Measurements from ENCODE around the gene ARHGAP6. TPM values are rescaled to one million over a fixed set of nuclear protein-coding genes. Genes with fewer than 3 reads are reported as not detected.
"Not testable (repeated sequence)": the region's sequence is repeated elsewhere in the genome, so short reads cannot be mapped to it uniquely, and the experiment has no call there.

The ARHGAP6 gene
- total RNA-seq, 1 experiment from 2014 or later = not detected

- Histone ChIP-seq H3K27ac (ENCODE audit: low read length) (no peak overlapping the region), H3K9me2 (replicated peaks; ENCODE audit: insufficient read depth, low read length) (no peaks in the 10 kb centered on the region), H3K79me2 (ENCODE audit: low read length) (no peaks in the 10 kb centered on the region), H3K36me3 (ENCODE audit: insufficient read depth, low read length) (no peaks in the 10 kb centered on the region), H3K27me3 (ENCODE audit: low read length) (no peaks in the 10 kb centered on the region), H3K4me3 (ENCODE audit: low read length) (no peak overlapping the region), H2AFZ (ENCODE audit: low read length) (no peak overlapping the region), H3K9ac (ENCODE audit: low read length) (no peak overlapping the region), H3K9me3 (ENCODE audit: low read length) (no peaks in the 10 kb centered on the region), H3K4me1 (ENCODE audit: low read length) (no peaks in the 10 kb centered on the region), H3K4me2 (ENCODE audit: low read depth, low read length, poor library complexity, severe bottlenecking) (no peak overlapping the region), H4K20me1 (ENCODE audit: insufficient read depth, low read depth, low read length) (no peaks in the 10 kb centered on the region)
- no peak for DNase-seq
These were observed 68.2 kb downstream of the ARHGAP6 start for GRCh38 chrX:11597479-11597878.

- no peak overlapping the region for H3K27ac ChIP-seq (ENCODE audit: low read length)
- H3K9me3 ChIP-seq (ENCODE audit: low read length) = no peaks in the 10 kb centered on the region
- no peaks in the 10 kb centered on the region for H3K36me3 ChIP-seq (ENCODE audit: insufficient read depth, low read length)
- no peaks in the 10 kb centered on the region for H4K20me1 ChIP-seq (ENCODE audit: insufficient read depth, low read depth, low read length)
- DNase-seq = no peak
- no peaks in the 10 kb centered on the region for H3K9me2 ChIP-seq (replicated peaks; ENCODE audit: insufficient read depth, low read length)
- no peaks in the 10 kb centered on the region for H3K27me3 ChIP-seq (ENCODE audit: low read length)
- H3K4me1 ChIP-seq (ENCODE audit: low read length) = peaks cover 3% of the 10 kb centered on the region; the same call in 1 of the 2 replicates
- no peak overlapping the region for H3K4me2 ChIP-seq (ENCODE audit: low read depth, low read length, poor library complexity, severe bottlenecking)
- H3K9ac ChIP-seq (ENCODE audit: low read length) = no peak overlapping the region
- H3K79me2 ChIP-seq (ENCODE audit: low read length) = no peaks in the 10 kb centered on the region
- no peak overlapping the region for H3K4me3 ChIP-seq (ENCODE audit: low read length)
- no peak overlapping the region for H2AFZ ChIP-seq (ENCODE audit: low read length)
These were observed 73.9 kb downstream of the ARHGAP6 start for GRCh38 chrX:11591723-11592346.

- Histone ChIP-seq H3K79me2 (ENCODE audit: low read length) (no peaks in the 10 kb centered on the region), H3K27me3 (ENCODE audit: low read length) (no peaks in the 10 kb centered on the region), H3K4me1 (ENCODE audit: low read length) (peaks cover 3% of the 10 kb centered on the region; the same call in 1 of the 2 replicates), H3K27ac (ENCODE audit: low read length) (no peak overlapping the region), H4K20me1 (ENCODE audit: insufficient read depth, low read depth, low read length) (no peaks in the 10 kb centered on the region), H3K36me3 (ENCODE audit: insufficient read depth, low read length) (no peaks in the 10 kb centered on the region), H3K9ac (ENCODE audit: low read length) (no peak overlapping the region), H3K4me3 (ENCODE audit: low read length) (no peak overlapping the region), H3K9me2 (replicated peaks; ENCODE audit: insufficient read depth, low read length) (no peaks in the 10 kb centered on the region), H3K9me3 (ENCODE audit: low read length) (no peaks in the 10 kb centered on the region), H2AFZ (ENCODE audit: low read length) (no peak overlapping the region), H3K4me2 (ENCODE audit: low read depth, low read length, poor library complexity, severe bottlenecking) (no peak overlapping the region)
- DNase-seq = peak; percentile 9
These were observed 76.1 kb downstream of the ARHGAP6 start for GRCh38 chrX:11589641-11590040.

GRCh38 chrX:11588097-11588496 lies 77.6 kb downstream of the ARHGAP6 start:
- H2AFZ ChIP-seq (ENCODE audit: low read length) = no peak overlapping the region

GRCh38 chrX:11585174-11585573 lies 80.5 kb downstream of the ARHGAP6 start:
- no peaks in the 10 kb centered on the region for H3K9me3 ChIP-seq (ENCODE audit: low read length)
- no peaks in the 10 kb centered on the region for H3K27me3 ChIP-seq (ENCODE audit: low read length)
- H3K79me2 ChIP-seq (ENCODE audit: low read length) = no peaks in the 10 kb centered on the region
- peaks cover 14% of the 10 kb centered on the region for H3K4me1 ChIP-seq (ENCODE audit: low read length)
- no peak overlapping the region for H3K4me3 ChIP-seq (ENCODE audit: low read length)
- H4K20me1 ChIP-seq (ENCODE audit: insufficient read depth, low read depth, low read length) = no peaks in the 10 kb centered on the region
- H3K9me2 ChIP-seq (replicated peaks; ENCODE audit: insufficient read depth, low read length) = no peaks in the 10 kb centered on the region
- DNase-seq = no peak
- H3K4me2 ChIP-seq (ENCODE audit: low read depth, low read length, poor library complexity, severe bottlenecking) = no peak overlapping the region
- H2AFZ ChIP-seq (ENCODE audit: low read length) = no peak overlapping the region
- H3K9ac ChIP-seq (ENCODE audit: low read length) = no peak overlapping the region
- no peaks in the 10 kb centered on the region for H3K36me3 ChIP-seq (ENCODE audit: insufficient read depth, low read length)
- no peak overlapping the region for H3K27ac ChIP-seq (ENCODE audit: low read length)

More at GRCh38 chrX:11588097-11588496, 77.6 kb downstream of the ARHGAP6 start:
- H3K36me3 ChIP-seq (ENCODE audit: insufficient read depth, low read length) = no peaks in the 10 kb centered on the region
- no peak overlapping the region for H3K9ac ChIP-seq (ENCODE audit: low read length)
- no peaks in the 10 kb centered on the region for H3K79me2 ChIP-seq (ENCODE audit: low read length)
- no peak overlapping the region for H3K4me3 ChIP-seq (ENCODE audit: low read length)
- H3K27ac ChIP-seq (ENCODE audit: low read length) = no peak overlapping the region
- no peaks in the 10 kb centered on the region for H4K20me1 ChIP-seq (ENCODE audit: insufficient read depth, low read depth, low read length)
- no peak overlapping the region for H3K4me2 ChIP-seq (ENCODE audit: low read depth, low read length, poor library complexity, severe bottlenecking)
- no peaks in the 10 kb centered on the region for H3K27me3 ChIP-seq (ENCODE audit: low read length)
- H3K9me2 ChIP-seq (replicated peaks; ENCODE audit: insufficient read depth, low read length) = no peaks in the 10 kb centered on the region
- peak; percentile 9 for DNase-seq
- no peaks in the 10 kb centered on the region for H3K9me3 ChIP-seq (ENCODE audit: low read length)
- peaks cover 3% of the 10 kb centered on the region; the same call in 1 of the 2 replicates for H3K4me1 ChIP-seq (ENCODE audit: low read length)

- H3K4me3 ChIP-seq (ENCODE audit: low read length) = no peak overlapping the region
- peak overlapping the region; percentile 21 for H3K4me2 ChIP-seq (ENCODE audit: low read depth, low read length, poor library complexity, severe bottlenecking)
- no peaks in the 10 kb centered on the region for H3K79me2 ChIP-seq (ENCODE audit: low read length)
- H3K36me3 ChIP-seq (ENCODE audit: insufficient read depth, low read length) = no peaks in the 10 kb centered on the region
- no peaks in the 10 kb centered on the region for H3K9me2 ChIP-seq (replicated peaks; ENCODE audit: insufficient read depth, low read length)
- no peak overlapping the region for H2AFZ ChIP-seq (ENCODE audit: low read length)
- H3K27ac ChIP-seq (ENCODE audit: low read length) = no peak overlapping the region
- H4K20me1 ChIP-seq (ENCODE audit: insufficient read depth, low read depth, low read length) = no peaks in the 10 kb centered on the region
- H3K9ac ChIP-seq (ENCODE audit: low read length) = no peak overlapping the region
- no peaks in the 10 kb centered on the region for H3K27me3 ChIP-seq (ENCODE audit: low read length)
- no peaks in the 10 kb centered on the region for H3K9me3 ChIP-seq (ENCODE audit: low read length)
- peaks cover 17% of the 10 kb centered on the region for H3K4me1 ChIP-seq (ENCODE audit: low read length)
- peak; percentile 40 for DNase-seq
These were observed 84.9 kb downstream of the ARHGAP6 start for GRCh38 chrX:11580789-11581188.

- Histone ChIP-seq H3K27me3 (ENCODE audit: low read length) (no peaks in the 10 kb centered on the region), H3K36me3 (ENCODE audit: insufficient read depth, low read length) (no peaks in the 10 kb centered on the region), H3K9ac (ENCODE audit: low read length) (no peak overlapping the region), H3K27ac (ENCODE audit: low read length) (no peak overlapping the region), H2AFZ (ENCODE audit: low read length) (no peak overlapping the region), H3K4me3 (ENCODE audit: low read length) (no peak overlapping the region), H3K4me2 (ENCODE audit: low read depth, low read length, poor library complexity, severe bottlenecking) (peak overlapping the region; percentile 21), H4K20me1 (ENCODE audit: insufficient read depth, low read depth, low read length) (no peaks in the 10 kb centered on the region), H3K4me1 (ENCODE audit: low read length) (peaks cover 17% of the 10 kb centered on the region), H3K9me3 (ENCODE audit: low read length) (no peaks in the 10 kb centered on the region), H3K9me2 (replicated peaks; ENCODE audit: insufficient read depth, low read length) (no peaks in the 10 kb centered on the region), H3K79me2 (ENCODE audit: low read length) (no peaks in the 10 kb centered on the region)
- DNase-seq = no peak
These were observed 85.8 kb downstream of the ARHGAP6 start for GRCh38 chrX:11579636-11580600.

- not testable (repeated sequence) for H3K9ac ChIP-seq (ENCODE audit: low read length); H3K9me2 ChIP-seq (replicated peaks; ENCODE audit: insufficient read depth, low read length); H3K9me3 ChIP-seq (ENCODE audit: low read length); H3K27ac ChIP-seq (ENCODE audit: low read length); H2AFZ ChIP-seq (ENCODE audit: low read length); H3K27me3 ChIP-seq (ENCODE audit: low read length); H3K79me2 ChIP-seq (ENCODE audit: low read length); DNase-seq; H4K20me1 ChIP-seq (ENCODE audit: insufficient read depth, low read depth, low read length); H3K4me3 ChIP-seq (ENCODE audit: low read length); H3K36me3 ChIP-seq (ENCODE audit: insufficient read depth, low read length); H3K4me2 ChIP-seq (ENCODE audit: low read depth, low read length, poor library complexity, severe bottlenecking)
- peaks cover 17% of the 10 kb centered on the region for H3K4me1 ChIP-seq (ENCODE audit: low read length)
These were observed 87.4 kb downstream of the ARHGAP6 start for GRCh38 chrX:11578301-11578700.

Measured in Karpas-422 (cell line).